Superior temporal gyrus (tissue), 1 donor: ENCODE data around the gene ARID1A.
"Not testable (repeated sequence)": the region's sequence is repeated elsewhere in the genome, so short reads cannot be mapped to it uniquely, and the experiment has no call there.

ENCODE experiments used
- DNase-seq: peaks from one replicate; pipeline ENCODE4 v3.0.0-alpha.2; 2016; ENCODE audit errors: extremely low spot score

The ARID1A gene

GRCh38 chr1:26788515-26788785, 92.6 kb downstream of the ARID1A start:
- DNase-seq: no peak

- DNase-seq: peak; percentile 94
Observed at GRCh38 chr1:26788836-26789611, 93.2 kb downstream of the ARID1A start.

GRCh38 chr1:26789612-26789865, 93.7 kb downstream of the ARID1A start:
- no peak for DNase-seq

GRCh38 chr1:26789931-26790330, 94.1 kb downstream of the ARID1A start:
- DNase-seq: no peak

GRCh38 chr1:26790551-26790953, 94.7 kb downstream of the ARID1A start:
- no peak for DNase-seq

GRCh38 chr1:26791148-26791547, 95.3 kb downstream of the ARID1A start:
- DNase-seq: no peak

GRCh38 chr1:26791626-26792025, 95.8 kb downstream of the ARID1A start:
- DNase-seq: no peak

- no peak for DNase-seq
Observed at GRCh38 chr1:26792924-26793323, 97.1 kb downstream of the ARID1A start.

GRCh38 chr1:26794391-26794790, 98.6 kb downstream of the ARID1A start:
- no peak for DNase-seq

- DNase-seq: no peak
Observed at GRCh38 chr1:26797627-26798026, 101.8 kb downstream of the ARID1A start.

- peak; percentile 68 for DNase-seq
Observed at GRCh38 chr1:26799479-26800142, 103.8 kb downstream of the ARID1A start.

GRCh38 chr1:26803932-26804331, 108.1 kb downstream of the ARID1A start:
- DNase-seq: not testable (repeated sequence)

GRCh38 chr1:26810105-26810504, 114.3 kb downstream of the ARID1A start:
- DNase-seq: peak; percentile 78

- no peak for DNase-seq
Observed at GRCh38 chr1:26811057-26811456, 115.2 kb downstream of the ARID1A start.

GRCh38 chr1:26811708-26812107, 115.9 kb downstream of the ARID1A start:
- DNase-seq: no peak

GRCh38 chr1:26814377-26814776, 118.6 kb downstream of the ARID1A start:
- DNase-seq: no peak

GRCh38 chr1:26814893-26815292, 119.1 kb downstream of the ARID1A start:
- no peak for DNase-seq

GRCh38 chr1:26820784-26821269, 125.0 kb downstream of the ARID1A start:
- DNase-seq: peak; percentile 12

- DNase-seq: no peak
Observed at GRCh38 chr1:26822737-26823395, 127.1 kb downstream of the ARID1A start.

GRCh38 chr1:26824731-26825130, 128.9 kb downstream of the ARID1A start:
- no peak for DNase-seq

GRCh38 chr1:26826261-26827105, 130.7 kb downstream of the ARID1A start, which contains the start of gene ZDHHC18:
Gene ZDHHC18 (plus strand): TSS chr1:26826688. CDS start chr1:26826805, 117 bp downstream.
- DNase-seq: peak; percentile 54

- no peak for DNase-seq
Observed at GRCh38 chr1:26827106-26827604, 131.3 kb downstream of the ARID1A start.
